ENCODE results near the gene BSDC1. TPM values are rescaled to one million over a fixed set of nuclear protein-coding genes. Genes with fewer than 3 reads are reported as not detected.

BSDC1 gene
- total RNA-seq, 1 experiment from 2014 or later = 47.0 TPM

DNA sequence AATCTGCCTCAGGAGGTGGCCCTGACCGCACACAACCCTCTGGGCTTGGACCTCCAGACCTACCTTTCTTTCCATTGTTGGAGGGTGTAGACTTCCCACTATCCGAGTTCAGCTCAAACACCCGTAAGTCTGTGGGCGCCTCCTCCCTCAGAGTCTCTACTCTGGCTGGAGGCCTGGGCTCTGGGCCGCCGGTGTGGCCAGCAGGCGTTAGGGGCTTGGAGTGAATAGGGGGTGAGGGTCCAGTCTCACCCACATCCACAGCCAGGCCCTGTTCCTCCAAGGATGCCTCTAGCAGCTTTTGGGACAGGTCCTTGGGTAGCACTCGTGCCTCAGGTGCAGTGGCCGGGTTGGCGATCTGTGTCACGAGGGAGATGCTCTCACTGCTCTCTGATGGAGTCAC is 18.0 kb downstream of the BSDC1 start:
- Histone ChIP-seq H4K20me1 (ENCODE audit: insufficient read depth) (no peaks in the 10 kb centered on the region), H3K4me3 (replicated peaks in 1 of 2; ENCODE audit: low read depth in 1 of 2, low read length in 2 of 2) (no peak overlapping the region), H3K9ac (ENCODE audit: low read length) (no peak overlapping the region), H3K4me1 (ENCODE audit: control insufficient read depth in 1 of 2, insufficient read depth in 2 of 2, low read length in 2 of 2) (no peaks in the 10 kb centered on the region), H3K36me3 (ENCODE audit: control insufficient read depth in 1 of 2, insufficient read depth in 2 of 2, low read length in 2 of 2) (peaks cover 35 to 41% of the 10 kb centered on the region in 2 experiments), H3K9me3 (ENCODE audit: control insufficient read depth in 1 of 2, insufficient read depth in 1 of 2, low read depth in 1 of 2, low read length in 2 of 2) (no peaks in the 10 kb centered on the region), H3K79me2 (ENCODE audit: insufficient read depth, low read length) (no peaks in the 10 kb centered on the region), H3K9me2 (ENCODE audit: insufficient read depth) (no peaks in the 10 kb centered on the region), H3K27me3 (ENCODE audit: insufficient read depth, low read length) (no peaks in the 10 kb centered on the region), H3K27ac (ENCODE audit: low read depth, low read length) (no peak overlapping the region), H3K4me2 (ENCODE audit: low read length) (no peak overlapping the region), H2AFZ (ENCODE audit: low read depth, low read length, poor library complexity, severe bottlenecking) (no peak overlapping the region)
- ATAC-seq (no peak), DNase-seq (ENCODE audit: low read depth, low spot score) (no peak)
- no TSS peak for BruUV-seq (replicated peaks)
- intact Hi-C loops (cut with micrococcal nuclease) = no loop called here
- ChIA-PET CTCF (no interaction called here), RAD21 (ENCODE audit: low non-redundant PET in 1 of 2, low total read pairs in 2 of 2, uncharacterized antibody in 2 of 2, unreplicated experiment in 2 of 2) (no interaction called here), POLR2A (interaction anchor here (0.7 kb wide), 1 partner anchor 192 kb away, joined by 3 read pairs; no protein-coding TSS in a partner anchor)
- TF ChIP-seq SP1 (IDR thresholded peaks at IDR 0.05; ENCODE audit: low read depth) = no peak
- TF ChIP-seq, protein P1, sequence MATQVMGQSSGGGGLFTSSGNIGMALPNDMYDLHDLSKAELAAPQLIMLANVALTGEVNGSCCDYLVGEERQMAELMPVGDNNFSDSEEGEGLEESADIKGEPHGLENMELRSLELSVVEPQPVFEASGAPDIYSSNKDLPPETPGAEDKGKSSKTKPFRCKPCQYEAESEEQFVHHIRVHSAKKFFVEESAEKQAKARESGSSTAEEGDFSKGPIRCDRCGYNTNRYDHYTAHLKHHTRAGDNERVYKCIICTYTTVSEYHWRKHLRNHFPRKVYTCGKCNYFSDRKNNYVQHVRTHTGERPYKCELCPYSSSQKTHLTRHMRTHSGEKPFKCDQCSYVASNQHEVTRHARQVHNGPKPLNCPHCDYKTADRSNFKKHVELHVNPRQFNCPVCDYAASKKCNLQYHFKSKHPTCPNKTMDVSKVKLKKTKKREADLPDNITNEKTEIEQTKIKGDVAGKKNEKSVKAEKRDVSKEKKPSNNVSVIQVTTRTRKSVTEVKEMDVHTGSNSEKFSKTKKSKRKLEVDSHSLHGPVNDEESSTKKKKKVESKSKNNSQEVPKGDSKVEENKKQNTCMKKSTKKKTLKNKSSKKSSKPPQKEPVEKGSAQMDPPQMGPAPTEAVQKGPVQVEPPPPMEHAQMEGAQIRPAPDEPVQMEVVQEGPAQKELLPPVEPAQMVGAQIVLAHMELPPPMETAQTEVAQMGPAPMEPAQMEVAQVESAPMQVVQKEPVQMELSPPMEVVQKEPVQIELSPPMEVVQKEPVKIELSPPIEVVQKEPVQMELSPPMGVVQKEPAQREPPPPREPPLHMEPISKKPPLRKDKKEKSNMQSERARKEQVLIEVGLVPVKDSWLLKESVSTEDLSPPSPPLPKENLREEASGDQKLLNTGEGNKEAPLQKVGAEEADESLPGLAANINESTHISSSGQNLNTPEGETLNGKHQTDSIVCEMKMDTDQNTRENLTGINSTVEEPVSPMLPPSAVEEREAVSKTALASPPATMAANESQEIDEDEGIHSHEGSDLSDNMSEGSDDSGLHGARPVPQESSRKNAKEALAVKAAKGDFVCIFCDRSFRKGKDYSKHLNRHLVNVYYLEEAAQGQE (IDR thresholded peaks at IDR 0.05; ENCODE audit: low read depth) = no peak
- no peak for TF ChIP-seq EZH2phosphoT487 (IDR thresholded peaks at IDR 0.05; ENCODE audit: borderline replicate concordance)
- no peak for TF ChIP-seq POLR2AphosphoS5 (IDR thresholded peaks at IDR 0.05; ENCODE audit: low read depth, low read length)
- no peak for TF ChIP-seq CTCF (IDR thresholded peaks at IDR 0.05 in 2 of 3, conservative IDR thresholded peaks at IDR 0.05 in 1 of 3; ENCODE audit: borderline replicate concordance in 1 of 3, insufficient read depth in 1 of 3, low read depth in 2 of 3, low read length in 2 of 3)
- TF ChIP-seq SRF (IDR thresholded peaks at IDR 0.05; ENCODE audit: low read depth) = no peak
- no peak for TF ChIP-seq YY1 (IDR thresholded peaks at IDR 0.05; ENCODE audit: extremely low read depth, insufficient replicate concordance, low read depth, low read length)

All from HCT116 (cell line).